Psoas muscle (tissue), 8 donors: ENCODE data around the gene XYLB. TPM values are rescaled to one million over a fixed set of nuclear protein-coding genes. Genes with fewer than 3 reads are reported as not detected.

Experiments
- ATAC-seq, 4 donors: fragments of 200-7000 bp; cut with Tn5 transposase; one replicate each; pipeline ENCODE4 v1.9.1; 2020; ENCODE audit warnings: moderate library complexity in 3 of 4, mild to moderate bottlenecking in 2 of 4
- DNase-seq, 2 donors: peaks; one replicate each; pipeline ENCODE4 v3.0.0-alpha.2; 2020
- H3K27ac ChIP-seq: fragments of 200-600 bp; one replicate; pipeline ENCODE4 v1.8.0; 2022
- H3K27me3 ChIP-seq, 3 donors: fragments of 200-600 bp in 1 of 3; one replicate each; pipeline versions ENCODE4 v1.6.1 to v1.8.0; 2013 to 2022; ENCODE audit warnings: low read length in 2 of 3, mild to moderate bottlenecking in 2 of 3, moderate library complexity in 1 of 3; ENCODE audit not compliant: insufficient read depth in 3 of 3
- H3K36me3 ChIP-seq, 2 donors: fragments of 200-600 bp in 1 of 2; one replicate each; pipeline versions ENCODE4 v1.6.1 to v1.8.0; 2013 to 2022; ENCODE audit warnings: low read depth in 1 of 2, mild to moderate bottlenecking in 1 of 2, moderate library complexity in 1 of 2; ENCODE audit not compliant: insufficient read depth in 1 of 2
- H3K4me1 ChIP-seq: fragments of 200-600 bp; one replicate; pipeline ENCODE4 v1.8.0; 2022
- H3K4me3 ChIP-seq: fragments of 200-600 bp; one replicate; pipeline ENCODE4 v1.8.0; 2022; ENCODE audit warnings: mild to moderate bottlenecking
- H3K9me3 ChIP-seq: fragments of 200-600 bp; one replicate; pipeline ENCODE4 v1.8.0; 2022
- WGBS, 3 donors: extraction: QIAGEN DNeasy Blood & Tissue Kit; methylation state at CpG; one replicate each; pipeline versions ENCODE4 v1.1.6 to v1.1.7; 2013; 5-methylcytosine and 5-hydroxymethylcytosine counted together
- intact Hi-C, 2 donors: fragments of 100-400 bp; cut with DNase I; formaldehyde crosslinking; loops; one replicate each; pipeline versions ENCODE4 v1.11.0 to v1.14.2; 2022
- polyA plus RNA-seq, 3 donors: library from polyadenylated mRNA; stranded (reverse); fragments of 200-250 nt; gene quantifications; one replicate each; pipeline ENCODE4 v1.2.3, GENCODE V29; 2013
- total RNA-seq, 4 donors: library from RNA; stranded (reverse); fragmentation: NEBNext Ultra II Directional in 2 of 4; extraction: Animal tissue kit (Norgen Biotek cat#: 25700) in 2 of 4; gene quantifications; one replicate each; pipeline versions ENCODE4 v1.2.1 to v1.2.4, GENCODE V29; 2021 to 2023
- TF ChIP-seq, protein P1 (sequence below): fragments of 200-600 bp; IDR thresholded peaks from one replicate; pipeline ENCODE4 v1.8.0; 2022; ENCODE audit warnings: antibody characterized with exemption
- donor health status: healthy with polysubstance abuse.
- donor health status: DM: no; HTN: no; CAD: no; lungs with moderate emphysema.
- donor health status: Bipolar disorder and iron deficiency.
- donor health status: healthy.
- donor health status: DM: yes; HTN: yes; CAD: no.
- donor health status: DM: no; HTN: no; CAD: no.
- donor health status: DM: no; HTN: no; CAD: no.
- donor health status: DM: yes; HTN: yes; CAD: no.

The XYLB gene
- total and polyA plus RNA-seq, 7 donors: 0.11 to 1.3 (median 0.78) TPM

- Histone ChIP-seq H3K9me3 (no peaks in the 10 kb centered on the region), H3K4me1 (no peaks in the 10 kb centered on the region), H3K4me3 (no peak overlapping the region), H3K36me3 (peaks cover 3 to 23% of the 10 kb centered on the region in 2 donors), H3K27ac (no peak overlapping the region), H3K27me3 (no peaks in the 10 kb centered on the region)
- ATAC-seq: no peak
- TF ChIP-seq, protein P1, sequence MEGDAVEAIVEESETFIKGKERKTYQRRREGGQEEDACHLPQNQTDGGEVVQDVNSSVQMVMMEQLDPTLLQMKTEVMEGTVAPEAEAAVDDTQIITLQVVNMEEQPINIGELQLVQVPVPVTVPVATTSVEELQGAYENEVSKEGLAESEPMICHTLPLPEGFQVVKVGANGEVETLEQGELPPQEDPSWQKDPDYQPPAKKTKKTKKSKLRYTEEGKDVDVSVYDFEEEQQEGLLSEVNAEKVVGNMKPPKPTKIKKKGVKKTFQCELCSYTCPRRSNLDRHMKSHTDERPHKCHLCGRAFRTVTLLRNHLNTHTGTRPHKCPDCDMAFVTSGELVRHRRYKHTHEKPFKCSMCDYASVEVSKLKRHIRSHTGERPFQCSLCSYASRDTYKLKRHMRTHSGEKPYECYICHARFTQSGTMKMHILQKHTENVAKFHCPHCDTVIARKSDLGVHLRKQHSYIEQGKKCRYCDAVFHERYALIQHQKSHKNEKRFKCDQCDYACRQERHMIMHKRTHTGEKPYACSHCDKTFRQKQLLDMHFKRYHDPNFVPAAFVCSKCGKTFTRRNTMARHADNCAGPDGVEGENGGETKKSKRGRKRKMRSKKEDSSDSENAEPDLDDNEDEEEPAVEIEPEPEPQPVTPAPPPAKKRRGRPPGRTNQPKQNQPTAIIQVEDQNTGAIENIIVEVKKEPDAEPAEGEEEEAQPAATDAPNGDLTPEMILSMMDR: no peak
- 89 to 94% (median 91%) methylated on average over 5 of the region's 5 CpGs for WGBS, 3 donors
- DNase-seq: no peak
- intact Hi-C loops: no loop called here
Measured at GRCh38 chr3:38368238-38368637, 21.7 kb downstream of the XYLB start.

DNA sequence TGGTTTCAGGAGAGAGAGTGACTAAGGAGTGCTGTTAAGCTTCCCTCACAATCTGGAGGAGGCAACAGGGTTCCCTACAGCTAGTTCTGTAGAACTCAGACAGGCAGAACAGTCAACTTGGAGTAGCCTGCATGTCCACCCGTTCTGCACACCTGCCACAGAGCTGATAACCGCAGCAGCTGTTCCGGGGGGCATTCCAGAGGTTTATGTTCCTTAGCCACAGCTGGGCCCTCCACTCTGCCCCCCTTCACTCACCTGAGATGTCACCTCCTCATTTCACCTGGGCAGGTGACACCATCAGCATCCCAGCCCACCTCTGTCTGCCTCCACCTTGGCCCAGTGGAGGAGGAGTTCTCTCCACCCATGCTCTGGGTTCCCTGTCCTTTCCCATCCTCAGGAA, 22.6 kb downstream of the XYLB start:
- H3K4me1 ChIP-seq: no peaks in the 10 kb centered on the region
- ATAC-seq (no peak), DNase-seq (no peak)
- no peak overlapping the region for H3K4me3 ChIP-seq
- TF ChIP-seq, protein P1: no peak
- H3K9me3 ChIP-seq: no peaks in the 10 kb centered on the region
- peaks cover 3 to 25% of the 10 kb centered on the region in 2 donors for H3K36me3 ChIP-seq
- 83 to 90% (median 86%) methylated on average over 3 of the region's 3 CpGs for WGBS, 3 donors
- no peak overlapping the region for H3K27ac ChIP-seq
- intact Hi-C loops: no loop called here
- H3K27me3 ChIP-seq: no peaks in the 10 kb centered on the region

DNA sequence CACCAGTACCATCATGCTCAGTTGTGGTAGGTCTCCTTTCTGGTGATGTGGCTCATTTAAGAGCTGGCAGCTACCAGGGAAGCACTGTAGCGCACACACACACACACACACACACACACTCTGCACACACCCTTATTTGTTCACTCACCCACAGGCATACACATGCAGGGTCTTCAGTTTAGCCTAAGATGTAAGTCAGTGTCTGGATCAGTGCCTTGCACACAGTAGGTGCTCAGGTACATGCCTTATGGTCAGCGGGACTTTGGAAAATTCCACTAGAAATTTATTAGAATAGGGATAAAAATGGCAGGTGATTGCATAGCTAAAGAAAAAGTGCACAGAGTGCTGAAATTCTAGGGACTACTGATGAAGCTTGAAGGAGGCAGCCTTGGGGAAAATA, 23.6 kb downstream of the XYLB start:
- no peaks in the 10 kb centered on the region for H3K4me1 ChIP-seq
- ATAC-seq (no peak), DNase-seq (no peak)
- 84 to 91% (median 89%) methylated on average over 2 of the region's 2 CpGs for WGBS, 3 donors
- no peak overlapping the region for H3K4me3 ChIP-seq
- TF ChIP-seq, protein P1: no peak
- H3K27ac ChIP-seq: no peak overlapping the region
- H3K36me3 ChIP-seq: peaks cover 3 to 24% of the 10 kb centered on the region in 2 donors
- H3K9me3 ChIP-seq: no peaks in the 10 kb centered on the region
- intact Hi-C loops: no loop called here
- H3K27me3 ChIP-seq: no peaks in the 10 kb centered on the region

DNA sequence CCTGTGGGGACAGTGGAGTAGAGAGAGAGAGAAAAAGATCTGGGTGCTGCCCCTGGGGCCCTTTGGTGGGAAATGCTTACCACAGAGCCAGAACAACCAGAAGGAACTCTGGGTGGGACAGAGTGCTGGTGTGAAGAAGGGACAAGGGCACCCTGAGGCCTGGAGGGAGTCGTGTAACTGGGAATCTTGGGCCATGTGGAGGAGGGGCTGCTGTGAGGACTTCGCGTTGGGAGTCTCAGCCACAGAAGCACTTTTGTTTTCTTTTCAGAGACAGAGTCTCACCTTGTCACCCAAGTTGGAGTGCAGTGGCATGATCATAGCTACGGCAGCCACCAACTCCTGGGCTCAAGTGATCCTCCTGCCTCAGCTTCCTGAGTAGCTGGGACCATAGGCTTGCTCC, 24.3 kb downstream of the XYLB start:
- Histone ChIP-seq H3K9me3 (no peaks in the 10 kb centered on the region), H3K4me1 (no peaks in the 10 kb centered on the region), H3K27me3 (no peaks in the 10 kb centered on the region), H3K36me3 (peaks cover 3 to 27% of the 10 kb centered on the region in 2 donors), H3K4me3 (no peak overlapping the region), H3K27ac (no peak overlapping the region)
- 59 to 72% (median 65%) methylated on average over 4 of the region's 4 CpGs for WGBS, 3 donors
- ATAC-seq (no peak), DNase-seq (no peak)
- intact Hi-C loops: no loop called here
- TF ChIP-seq, protein P1: no peak

DNA sequence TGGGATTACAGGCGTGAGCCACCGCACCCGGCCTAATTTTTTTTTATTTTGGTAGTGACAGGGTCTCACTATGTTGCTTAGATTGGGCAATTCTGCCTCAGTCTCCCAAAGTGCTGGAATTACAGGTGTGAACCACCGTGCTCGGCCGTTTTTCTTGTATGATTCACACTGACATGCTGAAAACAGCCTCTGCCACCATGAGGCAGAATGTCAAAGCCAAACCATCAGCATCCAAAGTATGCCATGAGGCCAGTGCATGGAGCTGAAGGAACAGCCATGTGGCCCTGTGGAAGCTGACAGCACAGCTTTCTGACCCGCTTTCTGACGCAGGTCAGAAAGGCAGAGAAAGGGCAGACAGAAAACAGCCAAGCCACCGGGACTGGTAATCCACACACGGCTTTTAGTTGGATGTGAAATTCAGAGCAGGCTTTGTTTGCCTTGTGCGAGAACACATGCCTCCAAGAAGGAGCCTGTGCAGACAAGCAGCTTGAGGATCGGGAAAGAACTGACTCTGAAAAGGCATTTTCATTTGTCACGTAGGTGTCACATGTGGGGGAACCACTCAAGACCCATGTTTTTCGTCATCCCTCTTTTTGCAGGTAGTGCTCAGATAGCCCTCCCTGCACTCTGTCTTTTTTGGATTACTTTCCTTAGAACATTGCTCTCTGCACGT, 25.1 kb downstream of the XYLB start:
- no peaks in the 10 kb centered on the region for H3K4me1 ChIP-seq

More for the DNA sequence above, 25.1 kb downstream of the XYLB start:
- H3K9me3 ChIP-seq: no peaks in the 10 kb centered on the region
- no peak for ATAC-seq
- DNase-seq: no peak
- H3K27me3 ChIP-seq: no peaks in the 10 kb centered on the region
- no peak overlapping the region for H3K4me3 ChIP-seq
- intact Hi-C loops: no loop called here
- TF ChIP-seq, protein P1: no peak
- peaks cover 3 to 30% of the 10 kb centered on the region in 2 donors for H3K36me3 ChIP-seq
- WGBS, 3 donors: 81 to 88% (median 85%) methylated on average over 15 of the region's 15 CpGs
- H3K27ac ChIP-seq: no peak overlapping the region
